ENCODE data around the gene ITPR1. TPM values are rescaled to one million over a fixed set of nuclear protein-coding genes. Genes with fewer than 3 reads are reported as not detected.

Gene ITPR1
- total RNA-seq, 3 donors from 2014 or later, result 10.7 to 80.2 (median 20.7) TPM

- peaks cover 32% of the 10 kb centered on the region for H3K4me1 ChIP-seq (ENCODE audit: low read depth)
- intact Hi-C loops (cut with DNase I, micrococcal nuclease), result no loop called here
- DNase-seq, result no peak
- H3K36me3 ChIP-seq (ENCODE audit: low read depth), result no peaks in the 10 kb centered on the region
- no peak for TF ChIP-seq CTCF (IDR thresholded peaks at IDR 0.05)
- no peak overlapping the region for H3K4me3 ChIP-seq
- ATAC-seq, result no peak
- peaks cover 3% of the 10 kb centered on the region for H3K9me3 ChIP-seq
These were observed 275.4 kb downstream of the ITPR1 start for GRCh38 chr3:4768521-4768920.

- ATAC-seq (no peak), DNase-seq (no peak)
- H3K4me3 ChIP-seq, result no peak overlapping the region
- H3K4me1 ChIP-seq (ENCODE audit: low read depth), result peaks cover 36% of the 10 kb centered on the region
- TF ChIP-seq CTCF (IDR thresholded peaks at IDR 0.05), result no peak
- no peaks in the 10 kb centered on the region for H3K36me3 ChIP-seq (ENCODE audit: low read depth)
- peaks cover 3% of the 10 kb centered on the region for H3K9me3 ChIP-seq
- intact Hi-C loops (cut with DNase I, micrococcal nuclease), result no loop called here
These were observed 277.4 kb downstream of the ITPR1 start for GRCh38 chr3:4770561-4770960.

GRCh38 chr3:4771243-4771642 is 278.1 kb downstream of the ITPR1 start:
- peak; percentile 16 for ATAC-seq
- peaks cover 41% of the 10 kb centered on the region for H3K4me1 ChIP-seq (ENCODE audit: low read depth)
- no peak overlapping the region for H3K4me3 ChIP-seq
- H3K36me3 ChIP-seq (ENCODE audit: low read depth), result no peaks in the 10 kb centered on the region
- TF ChIP-seq CTCF (IDR thresholded peaks at IDR 0.05), result no peak
- H3K9me3 ChIP-seq, result peaks cover 1% of the 10 kb centered on the region
- DNase-seq, result peak in 1 of 3 donors; percentile 47
- intact Hi-C loops (cut with DNase I, micrococcal nuclease), result no loop called here

- Histone ChIP-seq H3K36me3 (ENCODE audit: low read depth) (no peaks in the 10 kb centered on the region), H3K4me3 (no peak overlapping the region), H3K4me1 (ENCODE audit: low read depth) (peaks cover 46% of the 10 kb centered on the region), H3K9me3 (no peaks in the 10 kb centered on the region)
- TF ChIP-seq CTCF (IDR thresholded peaks at IDR 0.05), result no peak
- intact Hi-C loops (cut with DNase I, micrococcal nuclease), result no loop called here
- DNase-seq (peak; percentile 86 to 90 (median 86)), ATAC-seq (peak; percentile 72)
These were observed 279.1 kb downstream of the ITPR1 start for GRCh38 chr3:4772171-4772804.

GRCh38 chr3:4772858-4773257 is 279.7 kb downstream of the ITPR1 start:
- Histone ChIP-seq H3K36me3 (ENCODE audit: low read depth) (no peaks in the 10 kb centered on the region), H3K9me3 (no peaks in the 10 kb centered on the region), H3K4me3 (no peak overlapping the region), H3K4me1 (ENCODE audit: low read depth) (peaks cover 46% of the 10 kb centered on the region)
- ATAC-seq (no peak), DNase-seq (no peak)
- intact Hi-C loops (cut with DNase I, micrococcal nuclease), result no loop called here
- TF ChIP-seq CTCF (IDR thresholded peaks at IDR 0.05), result no peak

- ATAC-seq, result no peak
- intact Hi-C loops (cut with DNase I, micrococcal nuclease), result no loop called here
These were observed 280.4 kb downstream of the ITPR1 start for GRCh38 chr3:4773583-4773982.

More at GRCh38 chr3:4773583-4773982, 280.4 kb downstream of the ITPR1 start:
- no peak for DNase-seq
- Histone ChIP-seq H3K36me3 (ENCODE audit: low read depth) (no peaks in the 10 kb centered on the region), H3K4me1 (ENCODE audit: low read depth) (peaks cover 46% of the 10 kb centered on the region), H3K9me3 (no peaks in the 10 kb centered on the region), H3K4me3 (no peak overlapping the region)
- no peak for TF ChIP-seq CTCF (IDR thresholded peaks at IDR 0.05)
